Activated B cell treated with CpG ODN at 0.5 μM for 24 hours (primary cell): ENCODE measurements around the gene STK32A. TPM values are rescaled to one million over a fixed set of nuclear protein-coding genes. Genes with fewer than 3 reads are reported as not detected.

Source experiments
- ATAC-seq: fragments of 200-7000 bp; cut with Tn5 transposase; one replicate; pipeline ENCODE4 v1.10.0; 2021; ENCODE audit warnings: low read depth, mild to moderate bottlenecking, moderate library complexity
- CTCF ChIA-PET: fragments of 350-600 bp; sonication (Branson Sonifier 250); formaldehyde crosslinking; loops from one replicate; lab custom pipeline; 2021; ENCODE audit warnings: antibody characterized with exemption; lab: Charles Lee
- POLR2A ChIA-PET: fragments of 350-600 bp; sonication (Branson Sonifier 250); formaldehyde crosslinking; loops from one replicate; lab custom pipeline; 2021; ENCODE audit warnings: antibody characterized with exemption; lab: Charles Lee
- DNase-seq: peaks from one replicate; pipeline ENCODE4 v3.0.0; 2022
- H3K27ac Mint-ChIP-seq: one replicate; pipeline ENCODE4 v1.8.0; 2020; ENCODE audit warnings: mixed read lengths
- H3K27me3 Mint-ChIP-seq: one replicate; pipeline ENCODE4 v1.8.0; 2021; ENCODE audit warnings: mixed read lengths
- H3K36me3 Mint-ChIP-seq: one replicate; pipeline ENCODE4 v1.8.0; 2021; ENCODE audit warnings: low read depth, mixed read lengths
- H3K4me1 Mint-ChIP-seq: one replicate; pipeline ENCODE4 v1.8.0; 2021; ENCODE audit warnings: mixed read lengths
- H3K4me3 Mint-ChIP-seq: one replicate; pipeline ENCODE4 v1.8.0; 2020; ENCODE audit warnings: mild to moderate bottlenecking, mixed read lengths
- H3K9me3 Mint-ChIP-seq: one replicate; pipeline ENCODE4 v1.8.0; 2020; ENCODE audit warnings: mixed read lengths
- CTCF ChIP-seq: fragments of 200-600 bp; IDR thresholded peaks from one replicate; pipeline ENCODE4 v1.8.0; 2022; ENCODE audit warnings: antibody characterized with exemption, mild to moderate bottlenecking
- intact Hi-C: fragments of 100-400 bp; cut with micrococcal nuclease; formaldehyde crosslinking; loops from one replicate; pipeline ENCODE4 v1.15.1; 2024
- total RNA-seq: library from RNA; stranded (reverse); gene quantifications from 2 replicates; pipeline ENCODE4 v1.2.3, GENCODE V29; 2022

The STK32A gene
- total RNA-seq, 1 donor from 2014 or later: not detected

- ChIA-PET CTCF (no interaction called here), POLR2A (no interaction called here)
- no peak for DNase-seq
- TF ChIP-seq CTCF: no peak
- ATAC-seq: no peak
- no peak overlapping the region for H3K27ac Mint-ChIP-seq
- peaks cover 2% of the 10 kb centered on the region for H3K9me3 Mint-ChIP-seq
- intact Hi-C loops: no loop called here
- H3K4me3 Mint-ChIP-seq: no peak overlapping the region
- H3K27me3 Mint-ChIP-seq: no peaks in the 10 kb centered on the region
- no peaks in the 10 kb centered on the region for H3K36me3 Mint-ChIP-seq
- no peaks in the 10 kb centered on the region for H3K4me1 Mint-ChIP-seq
Observed at GRCh38 chr5:147259837-147260236, 25.0 kb downstream of the STK32A start.

GRCh38 chr5:147267082-147267832 lies 32.4 kb downstream of the STK32A start:
- Mint-ChIP-seq H3K27me3 (no peaks in the 10 kb centered on the region), H3K27ac (no peak overlapping the region), H3K4me3 (no peak overlapping the region), H3K36me3 (no peaks in the 10 kb centered on the region), H3K9me3 (peaks cover 6% of the 10 kb centered on the region), H3K4me1 (no peaks in the 10 kb centered on the region)
- no peak for TF ChIP-seq CTCF
- DNase-seq: no peak
- ATAC-seq: no peak
- intact Hi-C loops: no loop called here
- ChIA-PET POLR2A (no interaction called here), CTCF (no interaction called here)

GRCh38 chr5:147276497-147276896 lies 41.7 kb downstream of the STK32A start:
- Mint-ChIP-seq H3K27ac (no peak overlapping the region), H3K27me3 (no peaks in the 10 kb centered on the region), H3K36me3 (no peaks in the 10 kb centered on the region), H3K4me3 (no peak overlapping the region), H3K4me1 (no peaks in the 10 kb centered on the region), H3K9me3 (peaks cover 5% of the 10 kb centered on the region)
- intact Hi-C loops: no loop called here
- no peak for TF ChIP-seq CTCF
- ChIA-PET CTCF (no interaction called here), POLR2A (no interaction called here)
- ATAC-seq: no peak
- no peak for DNase-seq

- no peak overlapping the region for H3K27ac Mint-ChIP-seq
- TF ChIP-seq CTCF: no peak
- POLR2A ChIA-PET: no interaction called here
- no peaks in the 10 kb centered on the region for H3K4me1 Mint-ChIP-seq
- peaks cover 9% of the 10 kb centered on the region for H3K9me3 Mint-ChIP-seq
- intact Hi-C loops: no loop called here
- CTCF ChIA-PET: no interaction called here
- H3K27me3 Mint-ChIP-seq: no peaks in the 10 kb centered on the region
- no peaks in the 10 kb centered on the region for H3K36me3 Mint-ChIP-seq
- no peak for ATAC-seq
- no peak overlapping the region for H3K4me3 Mint-ChIP-seq
- no peak for DNase-seq
Observed at GRCh38 chr5:147286296-147286695, 51.5 kb downstream of the STK32A start.

GRCh38 chr5:147287110-147287509 lies 52.3 kb downstream of the STK32A start:
- intact Hi-C loops: no loop called here
- POLR2A ChIA-PET: no interaction called here
- TF ChIP-seq CTCF: no peak
- CTCF ChIA-PET: no interaction called here
- H3K9me3 Mint-ChIP-seq: peaks cover 10% of the 10 kb centered on the region
- H3K36me3 Mint-ChIP-seq: no peaks in the 10 kb centered on the region
- ATAC-seq (no peak), DNase-seq (no peak)
- H3K27me3 Mint-ChIP-seq: no peaks in the 10 kb centered on the region
- no peak overlapping the region for H3K27ac Mint-ChIP-seq
- no peak overlapping the region for H3K4me3 Mint-ChIP-seq
- H3K4me1 Mint-ChIP-seq: no peaks in the 10 kb centered on the region
